ENCODE results near the gene PLK1. TPM values are rescaled to one million over a fixed set of nuclear protein-coding genes. Genes with fewer than 3 reads are reported as not detected.

The PLK1 gene
- total and polyA plus RNA-seq, 7 donors, result 0.43 to 0.98 (median 0.73) TPM

DNA sequence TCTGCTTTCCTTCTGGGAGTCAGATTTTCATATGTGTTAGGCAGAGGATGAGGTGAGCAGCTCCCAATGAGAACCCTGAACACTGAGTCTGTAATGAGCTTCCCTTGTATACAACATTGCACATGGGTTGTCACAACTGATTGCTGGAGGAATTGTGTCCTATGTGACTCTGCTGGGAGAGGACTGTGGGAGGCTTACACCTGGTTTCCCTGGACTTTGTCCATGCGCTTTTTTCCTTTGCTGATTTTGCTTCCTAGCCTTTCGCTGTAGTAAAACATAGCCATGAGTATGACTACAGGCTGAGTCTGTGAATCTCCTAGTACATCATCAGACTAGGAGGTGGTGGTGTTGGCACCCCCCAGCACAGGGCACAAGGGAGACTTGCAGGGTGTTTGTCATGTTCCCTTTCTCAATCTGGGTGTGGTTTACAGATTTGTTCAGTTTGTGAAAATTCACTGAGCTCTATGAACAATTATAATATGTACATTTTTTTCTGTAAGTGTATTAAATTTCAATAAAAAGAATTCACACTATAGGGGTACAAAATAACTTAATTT, 1.7 kb upstream of the PLK1 start:
- ATAC-seq (no peak), DNase-seq (no peak)
- H3K9me3 ChIP-seq, result no peaks in the 10 kb centered on the region
- H3K4me1 ChIP-seq, result peaks cover 4% of the 10 kb centered on the region
- H3K27me3 ChIP-seq (ENCODE audit: insufficient read depth in 3 of 3, low read length in 2 of 3), result no peaks in the 10 kb centered on the region
- 93 to 96% (median 94%) methylated on average over 2 of the region's 2 CpGs for WGBS, 3 donors
- TF ChIP-seq, protein P1, sequence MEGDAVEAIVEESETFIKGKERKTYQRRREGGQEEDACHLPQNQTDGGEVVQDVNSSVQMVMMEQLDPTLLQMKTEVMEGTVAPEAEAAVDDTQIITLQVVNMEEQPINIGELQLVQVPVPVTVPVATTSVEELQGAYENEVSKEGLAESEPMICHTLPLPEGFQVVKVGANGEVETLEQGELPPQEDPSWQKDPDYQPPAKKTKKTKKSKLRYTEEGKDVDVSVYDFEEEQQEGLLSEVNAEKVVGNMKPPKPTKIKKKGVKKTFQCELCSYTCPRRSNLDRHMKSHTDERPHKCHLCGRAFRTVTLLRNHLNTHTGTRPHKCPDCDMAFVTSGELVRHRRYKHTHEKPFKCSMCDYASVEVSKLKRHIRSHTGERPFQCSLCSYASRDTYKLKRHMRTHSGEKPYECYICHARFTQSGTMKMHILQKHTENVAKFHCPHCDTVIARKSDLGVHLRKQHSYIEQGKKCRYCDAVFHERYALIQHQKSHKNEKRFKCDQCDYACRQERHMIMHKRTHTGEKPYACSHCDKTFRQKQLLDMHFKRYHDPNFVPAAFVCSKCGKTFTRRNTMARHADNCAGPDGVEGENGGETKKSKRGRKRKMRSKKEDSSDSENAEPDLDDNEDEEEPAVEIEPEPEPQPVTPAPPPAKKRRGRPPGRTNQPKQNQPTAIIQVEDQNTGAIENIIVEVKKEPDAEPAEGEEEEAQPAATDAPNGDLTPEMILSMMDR (IDR thresholded peaks at IDR 0.05), result no peak
- no peak overlapping the region for H3K27ac ChIP-seq
- peaks cover 2 to 47% of the 10 kb centered on the region in 2 donors for H3K36me3 ChIP-seq (ENCODE audit: insufficient read depth in 1 of 2, low read depth in 1 of 2)
- no peak overlapping the region for H3K4me3 ChIP-seq
- intact Hi-C loops (cut with DNase I), result loop anchor here in 1 of 2 donors (10.0 kb wide), 1 partner anchor 358 kb away; no protein-coding TSS in a partner anchor

DNA sequence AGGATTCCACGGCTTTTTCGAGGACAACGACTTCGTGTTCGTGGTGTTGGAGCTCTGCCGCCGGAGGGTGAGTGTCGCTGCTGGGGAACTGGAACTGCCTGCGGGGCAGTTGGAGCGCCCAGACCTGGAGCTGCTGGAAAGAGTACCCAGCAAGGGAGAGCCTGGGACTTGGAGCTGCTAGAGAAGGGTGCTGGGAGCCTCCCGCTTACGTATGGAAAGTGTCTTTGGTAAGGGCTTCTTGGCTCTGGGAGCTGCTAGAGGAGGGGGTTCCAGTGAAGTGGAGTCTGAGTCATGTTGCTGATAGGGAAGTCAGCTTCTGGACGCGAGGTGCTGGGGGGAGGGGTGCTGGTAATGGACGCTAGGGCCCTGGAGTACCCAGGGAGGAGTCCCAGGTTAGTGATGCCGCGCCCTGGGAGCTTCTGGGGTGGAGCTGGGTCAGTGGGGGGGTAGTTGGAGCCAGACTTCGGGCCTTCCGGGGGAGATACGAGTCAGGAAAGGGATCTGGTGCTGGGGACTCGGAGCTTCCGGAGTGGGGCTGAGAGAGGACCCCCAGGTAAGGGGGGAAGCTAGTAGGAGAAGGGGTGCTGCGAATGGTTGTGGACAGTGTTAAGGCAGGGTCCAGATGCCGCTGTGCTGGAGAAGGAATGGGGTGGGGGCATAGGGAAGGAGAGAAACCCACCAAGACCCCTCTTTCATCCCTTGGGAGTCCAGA, 741 bp downstream of the PLK1 start:
- TF ChIP-seq, protein P1 (IDR thresholded peaks at IDR 0.05), result no peak
- H3K9me3 ChIP-seq, result no peaks in the 10 kb centered on the region
- H3K4me1 ChIP-seq, result peaks cover 4% of the 10 kb centered on the region
- peak overlapping the region; percentile 65 for H3K4me3 ChIP-seq
- 23 to 26% (median 24%) methylated on average over 23 to 24 of the region's 24 CpGs for WGBS, 3 donors
- DNase-seq (no peak), ATAC-seq (no peak)
- H3K36me3 ChIP-seq (ENCODE audit: insufficient read depth in 1 of 2, low read depth in 1 of 2), result peaks cover 2 to 42% of the 10 kb centered on the region in 2 donors
- no peaks in the 10 kb centered on the region for H3K27me3 ChIP-seq (ENCODE audit: insufficient read depth in 3 of 3, low read length in 2 of 3)
- intact Hi-C loops (cut with DNase I), result loop anchor here in 1 of 2 donors (10.0 kb wide), 1 partner anchor 355 kb away; no protein-coding TSS in a partner anchor
- H3K27ac ChIP-seq, result no peak overlapping the region

DNA sequence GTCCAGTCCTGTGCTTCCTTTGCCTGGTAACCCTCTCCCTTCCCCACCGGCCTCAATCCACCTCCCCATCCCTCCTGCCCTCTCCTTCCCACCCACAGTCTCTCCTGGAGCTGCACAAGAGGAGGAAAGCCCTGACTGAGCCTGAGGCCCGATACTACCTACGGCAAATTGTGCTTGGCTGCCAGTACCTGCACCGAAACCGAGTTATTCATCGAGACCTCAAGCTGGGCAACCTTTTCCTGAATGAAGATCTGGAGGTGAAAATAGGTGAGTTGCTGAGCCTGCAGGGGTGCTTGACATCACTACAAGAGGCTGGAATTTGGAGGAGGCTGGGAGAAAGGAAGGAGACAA, 1.3 kb downstream of the PLK1 start:
- no peaks in the 10 kb centered on the region for H3K9me3 ChIP-seq
- H3K4me1 ChIP-seq, result peaks cover 4% of the 10 kb centered on the region
- intact Hi-C loops (cut with DNase I), result loop anchor here in 1 of 2 donors (10.0 kb wide), 2 partner anchors 355 to 825 kb away; no protein-coding TSS in a partner anchor
- TF ChIP-seq, protein P1 (IDR thresholded peaks at IDR 0.05), result no peak
- peaks cover 0 to 42% of the 10 kb centered on the region in 2 donors for H3K36me3 ChIP-seq (ENCODE audit: insufficient read depth in 1 of 2, low read depth in 1 of 2)
- ATAC-seq, result no peak
- 46 to 60% (median 58%) methylated on average over 6 of the region's 6 CpGs for WGBS, 3 donors
- no peaks in the 10 kb centered on the region for H3K27me3 ChIP-seq (ENCODE audit: insufficient read depth in 3 of 3, low read length in 2 of 3)
- H3K4me3 ChIP-seq, result no peak overlapping the region
- no peak overlapping the region for H3K27ac ChIP-seq
- no peak for DNase-seq

DNA sequence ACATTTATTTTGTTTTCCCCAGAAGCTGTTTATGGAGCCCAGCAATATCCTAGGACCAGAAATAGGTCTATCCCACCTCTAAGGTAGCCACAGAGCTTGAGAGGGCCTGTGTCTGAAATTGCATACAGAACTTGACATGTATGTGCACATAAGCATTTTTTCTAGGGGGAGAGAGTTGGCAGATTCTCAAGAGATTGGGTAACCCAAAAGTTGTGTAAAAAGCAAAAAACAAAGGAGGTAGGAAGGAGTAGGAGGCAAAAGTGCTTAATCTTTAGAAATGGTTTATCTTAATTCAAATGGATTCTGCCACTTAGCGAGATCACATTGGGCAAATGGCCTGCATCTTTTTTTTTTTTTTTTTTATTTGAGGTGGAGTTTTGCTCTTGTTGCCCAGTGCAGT, 3.5 kb downstream of the PLK1 start:
- peaks cover 4% of the 10 kb centered on the region for H3K4me1 ChIP-seq
- H3K36me3 ChIP-seq (ENCODE audit: insufficient read depth in 1 of 2, low read depth in 1 of 2), result peaks cover 0 to 61% of the 10 kb centered on the region in 2 donors
- WGBS, 3 donors, result 88 to 100% (median 95%) methylated on average over 1 of the region's 1 CpG
- no peak overlapping the region for H3K4me3 ChIP-seq
- no peak for ATAC-seq
- no peaks in the 10 kb centered on the region for H3K9me3 ChIP-seq
- TF ChIP-seq, protein P1 (IDR thresholded peaks at IDR 0.05), result no peak
- intact Hi-C loops (cut with DNase I), result loop anchor here in 1 of 2 donors (10.0 kb wide), 1 partner anchor 823 kb away; no protein-coding TSS in a partner anchor
- no peaks in the 10 kb centered on the region for H3K27me3 ChIP-seq (ENCODE audit: insufficient read depth in 3 of 3, low read length in 2 of 3)
- H3K27ac ChIP-seq, result no peak overlapping the region
- DNase-seq, result no peak

All from psoas muscle (tissue), 8 donors.